ENCODE measurements around the gene EGF.
"Not testable (repeated sequence)": the region's sequence is repeated elsewhere in the genome, so short reads cannot be mapped to it uniquely, and the experiment has no call there.

The EGF gene

DNA sequence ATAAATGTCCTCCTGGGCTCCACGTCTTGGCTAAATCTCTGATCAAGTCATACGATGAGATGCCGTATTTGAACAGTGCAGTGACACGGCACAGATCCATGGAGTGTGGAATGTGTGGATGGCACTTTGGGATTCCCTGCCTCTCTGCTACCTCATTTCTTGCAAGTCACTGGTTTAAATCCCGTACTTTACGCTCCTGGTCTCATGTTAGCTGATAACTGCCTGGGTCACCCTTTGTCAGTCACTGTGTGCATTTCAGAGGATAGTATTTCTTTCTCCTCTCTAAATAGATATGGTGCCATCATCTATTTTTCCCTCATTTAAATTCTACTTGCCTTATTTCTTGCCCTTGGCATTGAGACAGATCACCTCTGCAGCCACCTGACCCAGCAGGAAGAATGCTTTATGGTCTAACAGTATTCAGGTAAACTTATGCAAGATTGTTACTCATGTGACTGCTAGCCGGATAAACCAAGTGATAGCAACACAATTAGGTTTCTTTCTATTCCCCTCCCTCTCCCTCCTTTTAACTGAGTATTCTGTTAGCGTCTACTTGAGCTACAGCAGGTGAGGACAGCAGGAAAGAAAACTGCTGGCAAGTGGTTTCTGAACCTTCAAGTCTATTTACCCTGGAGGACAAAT, 2.8 kb downstream of the EGF start:
- DNase-seq (ENCODE audit: low read depth) = no peak

DNA sequence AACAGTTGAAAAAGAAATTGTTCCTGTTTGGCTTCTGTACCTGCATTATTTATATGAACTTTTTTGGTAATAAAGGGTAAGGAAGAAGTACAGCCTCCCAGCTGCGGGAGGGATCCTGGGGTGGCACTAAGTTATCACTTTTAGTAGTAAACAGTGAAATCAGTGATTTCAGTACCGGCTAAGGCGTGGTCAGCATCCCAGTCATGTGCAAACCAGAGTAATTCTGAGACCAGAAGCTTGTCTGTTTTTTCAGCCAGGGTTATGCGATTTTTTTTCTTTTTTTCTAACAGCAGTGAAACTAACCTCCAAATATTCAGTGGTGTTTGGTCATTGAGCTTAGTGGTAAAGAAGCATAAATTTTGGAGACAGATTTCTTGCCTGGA, 3.3 kb downstream of the EGF start:
- DNase-seq (ENCODE audit: low read depth) = no peak

DNA sequence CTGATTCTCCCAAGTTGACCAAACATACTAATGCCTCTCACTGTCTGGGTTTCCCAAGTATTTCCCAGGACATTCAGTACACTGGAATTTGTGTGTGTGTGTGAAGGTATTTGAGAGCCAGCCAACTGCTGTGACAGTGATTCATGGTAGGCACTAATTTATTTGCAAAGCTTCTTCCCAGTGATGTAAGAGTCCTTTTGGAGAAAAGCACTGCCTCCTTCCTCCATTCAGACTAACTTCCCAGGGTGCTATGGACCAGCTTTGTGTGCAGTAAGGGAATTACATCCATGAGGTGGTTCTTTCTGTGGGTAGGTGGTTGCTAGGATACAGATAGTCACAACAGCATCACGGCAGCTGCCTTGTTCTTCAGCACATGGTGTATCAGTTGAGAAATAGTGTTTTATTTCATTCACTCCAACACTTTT, 8.7 kb downstream of the EGF start:
- no peak for DNase-seq (ENCODE audit: low read depth)

DNA sequence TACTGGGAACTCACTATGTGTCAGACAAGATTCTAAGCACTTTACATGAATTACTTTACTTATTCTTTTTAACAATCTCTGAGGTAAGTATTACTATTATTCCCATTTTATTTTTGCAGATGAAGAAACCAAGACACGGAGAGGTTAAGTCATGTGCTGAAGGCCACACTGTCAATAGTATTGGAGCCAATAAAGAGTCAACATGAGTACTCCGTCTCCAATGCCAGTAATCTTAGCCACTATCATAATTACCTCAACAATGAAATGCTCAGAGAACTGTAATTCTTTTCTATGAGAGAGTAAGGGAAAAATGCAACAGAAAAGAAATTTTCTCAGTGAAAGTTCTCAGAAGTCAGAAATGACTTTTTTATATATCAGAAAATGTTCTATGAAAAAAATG, 12.7 kb downstream of the EGF start:
- DNase-seq (ENCODE audit: low read depth) = no peak

DNA sequence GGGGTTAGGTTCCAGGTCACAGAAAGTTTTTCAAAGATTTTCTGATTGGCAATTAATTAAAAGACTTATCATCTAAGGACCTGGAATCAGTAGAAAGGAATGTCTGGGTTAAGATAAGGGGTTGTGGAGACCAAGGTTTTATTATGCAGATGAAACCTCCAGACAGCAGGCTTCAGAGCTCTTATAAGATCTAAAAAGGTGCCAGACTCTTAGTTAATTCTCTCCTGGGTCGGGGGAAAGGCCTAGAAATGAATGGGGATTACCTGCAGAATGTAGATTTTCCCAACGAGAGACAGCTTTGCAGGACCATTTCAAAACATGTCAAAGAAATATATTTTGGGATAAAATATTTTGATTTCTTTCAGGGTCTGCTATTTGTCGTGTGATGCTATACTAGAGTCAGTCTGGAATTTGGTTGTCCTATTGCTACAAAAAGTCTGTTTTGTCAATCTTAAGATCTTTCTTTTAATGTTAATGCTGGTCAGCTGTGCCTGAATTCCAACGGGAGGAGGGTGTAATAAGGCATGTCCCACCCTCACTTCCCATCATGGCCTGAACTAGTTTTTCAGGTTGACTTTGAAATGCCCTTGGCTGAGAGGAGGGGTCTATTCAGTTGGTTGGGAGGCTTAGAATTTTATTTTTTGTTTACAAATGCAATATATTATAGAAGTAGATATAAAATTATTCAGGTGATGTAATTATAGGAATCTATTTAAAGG, 15.8 kb downstream of the EGF start:
- DNase-seq (ENCODE audit: low read depth) = no peak

DNA sequence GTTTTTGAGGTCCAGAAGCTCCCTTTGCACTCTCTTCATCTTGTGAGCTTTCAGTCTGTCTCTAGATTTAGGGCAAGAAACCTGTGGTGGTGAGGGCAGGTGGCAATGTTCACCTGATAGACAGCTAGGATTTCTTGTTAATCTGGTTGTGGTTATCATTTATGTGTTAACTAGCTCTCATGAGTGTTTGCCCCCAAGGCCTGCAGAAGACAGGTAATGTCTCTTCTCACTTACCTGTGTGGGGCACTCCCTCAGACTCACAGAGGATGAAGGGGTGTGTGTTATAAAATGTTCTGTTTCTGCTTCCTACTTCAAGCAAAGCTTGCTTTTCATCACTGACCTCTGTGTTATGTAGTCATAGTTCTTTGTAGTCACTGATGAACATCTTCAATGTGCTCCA, 17.8 kb downstream of the EGF start:
- DNase-seq (ENCODE audit: low read depth) = no peak

DNA sequence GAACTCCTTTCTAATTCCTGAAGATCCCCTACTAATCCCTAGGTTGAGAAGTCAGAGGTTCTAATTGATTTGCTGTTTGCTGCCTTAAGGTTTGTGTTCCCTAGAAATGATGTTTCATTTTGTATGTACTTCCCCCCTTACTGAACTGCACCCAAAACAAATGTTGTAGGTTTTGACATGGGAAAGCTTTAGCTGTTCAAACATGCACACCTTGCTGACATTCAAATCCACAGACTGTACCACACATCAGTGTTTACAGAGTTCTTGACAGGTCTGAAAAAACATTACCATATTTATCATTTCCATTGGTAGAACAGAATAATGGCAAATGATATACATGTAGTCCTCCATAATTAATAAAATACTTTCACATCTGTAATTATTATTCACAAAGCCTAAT, 18.2 kb downstream of the EGF start:
- DNase-seq (ENCODE audit: low read depth) = no peak

DNA sequence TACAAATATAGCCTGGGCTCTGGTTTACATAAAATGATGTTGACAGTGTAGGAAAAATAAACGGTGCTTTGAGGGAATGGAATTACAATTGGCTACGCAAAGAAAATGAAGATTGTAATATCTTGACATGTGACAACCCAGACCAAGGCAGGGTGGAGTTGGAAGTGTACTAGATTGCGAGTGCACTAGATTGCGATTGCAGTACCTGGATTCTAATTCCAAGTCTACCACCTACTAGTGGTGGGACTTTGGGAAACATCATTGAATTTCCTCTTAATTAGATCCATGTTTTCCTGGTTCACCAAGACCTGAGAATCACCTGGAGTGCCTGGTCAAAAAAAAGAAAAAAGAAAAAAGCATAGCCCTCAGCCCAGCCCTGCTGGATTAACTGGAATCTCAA, 18.6 kb downstream of the EGF start:
- DNase-seq (ENCODE audit: low read depth) = no peak

DNA sequence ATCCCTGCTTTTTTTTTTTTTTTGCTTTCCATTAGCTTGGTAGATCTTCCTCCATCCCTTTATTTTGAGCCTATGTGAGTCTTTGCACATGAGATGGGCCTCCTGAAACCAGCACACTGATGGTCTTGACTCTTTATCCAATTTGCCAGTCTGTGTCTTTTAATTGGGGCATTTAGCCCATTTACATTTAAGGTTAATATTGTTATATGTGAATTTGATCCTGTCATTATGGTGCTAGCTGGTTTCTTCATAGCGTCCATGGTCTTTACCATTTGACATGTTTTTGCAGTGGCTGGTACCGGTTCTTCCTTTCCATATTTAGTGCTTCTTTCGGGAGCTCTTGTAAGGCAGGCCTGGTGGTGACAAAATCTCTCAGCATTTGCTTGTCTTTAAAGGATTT, 24.7 kb downstream of the EGF start:
- DNase-seq (ENCODE audit: low read depth) = not testable (repeated sequence)

DNA sequence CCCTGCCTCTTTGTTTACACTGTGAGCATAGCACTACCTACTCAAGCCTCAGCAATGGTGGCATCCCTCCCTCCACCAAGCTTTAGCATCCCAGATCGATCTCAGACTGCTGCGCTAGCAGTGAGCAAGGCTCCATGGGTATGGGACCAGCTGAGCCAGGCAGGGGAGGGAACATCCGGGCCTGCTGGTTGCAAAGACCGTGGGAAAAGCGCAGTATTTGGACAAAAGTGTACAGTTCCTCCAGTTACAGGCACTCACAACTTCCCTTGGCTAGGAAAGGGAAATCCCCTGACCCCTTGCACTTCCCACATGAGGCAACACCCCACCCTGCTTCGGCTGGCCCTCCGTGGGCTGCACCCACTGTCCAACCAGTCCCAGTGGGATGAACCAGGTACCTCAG, 26.5 kb downstream of the EGF start:
- DNase-seq (ENCODE audit: low read depth) = no peak

DNA sequence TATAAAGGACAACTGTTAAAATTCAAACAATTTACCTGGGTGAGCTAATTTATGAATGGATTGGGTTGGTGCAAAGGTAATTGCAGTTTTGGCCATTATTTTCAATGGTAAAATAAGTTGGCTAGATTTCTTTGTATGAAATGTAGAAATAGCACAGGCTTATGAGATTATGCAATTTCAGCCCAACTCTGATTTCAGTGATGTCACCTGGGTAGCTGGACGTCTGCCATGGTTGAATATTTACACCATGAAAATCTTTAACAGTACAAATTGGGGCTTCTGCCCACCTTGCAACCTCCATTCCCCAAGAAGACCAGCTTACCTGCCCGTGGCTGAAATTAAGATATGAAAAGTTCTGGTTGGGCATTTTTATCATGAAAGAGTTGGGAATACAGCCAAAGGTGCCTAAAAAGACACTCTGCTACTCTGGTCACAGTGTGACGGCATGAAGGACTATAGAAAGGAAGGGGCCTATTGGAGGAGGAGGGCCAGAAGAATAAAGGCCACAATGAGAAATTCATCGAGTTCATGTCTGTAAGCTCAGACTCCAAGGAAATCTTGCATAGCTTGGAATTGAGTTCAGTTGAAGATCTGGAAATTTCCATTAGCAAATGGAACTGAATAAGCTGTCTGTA, 29.7 kb downstream of the EGF start:
- no peak for DNase-seq (ENCODE audit: low read depth)

DNA sequence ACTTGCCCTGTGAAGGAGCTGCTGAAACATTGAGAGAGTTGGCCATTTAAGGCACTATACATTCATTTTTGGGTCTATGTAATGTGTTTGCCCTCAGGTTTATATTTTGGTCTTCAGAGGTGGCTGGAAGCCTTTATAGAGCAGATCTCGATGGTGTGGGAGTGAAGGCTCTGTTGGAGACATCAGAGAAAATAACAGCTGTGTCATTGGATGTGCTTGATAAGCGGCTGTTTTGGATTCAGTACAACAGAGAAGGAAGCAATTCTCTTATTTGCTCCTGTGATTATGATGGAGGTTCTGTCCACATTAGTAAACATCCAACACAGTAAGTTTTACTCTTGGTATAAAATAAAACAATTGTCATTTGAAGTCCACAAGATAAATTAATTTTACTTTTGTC, 31.1 kb downstream of the EGF start:
- DNase-seq (ENCODE audit: low read depth) = no peak

DNA sequence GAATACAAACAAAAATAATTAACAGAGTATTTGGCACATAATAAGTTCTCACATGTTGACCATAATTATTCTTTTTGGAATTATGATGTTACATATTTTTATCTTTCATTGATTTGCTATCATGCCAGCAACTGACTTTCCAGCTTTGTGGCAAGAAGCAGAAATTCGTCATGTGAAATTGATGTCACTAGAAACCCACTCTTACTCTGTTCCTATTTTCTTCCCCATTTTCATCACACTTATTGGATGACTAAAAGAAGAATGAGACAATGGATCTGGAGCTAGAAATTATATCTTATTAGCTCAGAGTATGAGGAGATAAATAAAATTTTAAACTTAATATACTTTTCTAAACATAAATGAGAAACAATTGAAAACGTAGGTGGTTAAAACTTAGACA, 31.9 kb downstream of the EGF start:
- no peak for DNase-seq (ENCODE audit: low read depth)

DNA sequence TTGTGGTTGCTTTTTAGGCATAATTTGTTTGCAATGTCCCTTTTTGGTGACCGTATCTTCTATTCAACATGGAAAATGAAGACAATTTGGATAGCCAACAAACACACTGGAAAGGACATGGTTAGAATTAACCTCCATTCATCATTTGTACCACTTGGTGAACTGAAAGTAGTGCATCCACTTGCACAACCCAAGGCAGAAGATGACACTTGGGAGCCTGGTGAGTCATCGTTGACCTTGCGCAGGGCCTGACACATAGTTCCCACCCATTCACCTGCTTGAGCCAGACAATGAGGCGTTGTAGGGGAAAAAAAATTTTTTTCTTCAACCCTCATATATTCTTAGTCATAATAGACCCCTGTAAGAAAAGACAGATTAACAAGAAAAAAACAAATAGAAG, 32.4 kb downstream of the EGF start:
- no peak for DNase-seq (ENCODE audit: low read depth)

DNA sequence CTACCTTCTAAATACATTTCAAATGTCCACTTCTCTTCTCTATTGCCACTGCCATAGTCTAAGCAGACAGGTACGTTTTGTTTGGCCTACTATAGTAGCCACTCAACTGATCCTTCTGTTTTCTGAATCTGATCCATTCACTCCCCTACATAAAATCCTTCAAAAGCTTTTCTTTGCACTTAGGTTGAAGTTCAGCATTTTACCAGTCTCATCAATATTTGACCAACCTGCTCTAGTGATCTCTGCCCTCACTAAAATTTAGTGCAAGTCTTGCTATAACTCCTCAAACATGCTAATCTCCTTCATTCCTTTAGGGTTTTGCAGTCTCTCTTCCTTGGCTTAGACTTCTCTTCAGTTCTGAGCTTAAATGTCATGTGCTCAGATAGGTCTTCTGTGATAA, 33.4 kb downstream of the EGF start:
- DNase-seq (ENCODE audit: low read depth) = no peak

DNA sequence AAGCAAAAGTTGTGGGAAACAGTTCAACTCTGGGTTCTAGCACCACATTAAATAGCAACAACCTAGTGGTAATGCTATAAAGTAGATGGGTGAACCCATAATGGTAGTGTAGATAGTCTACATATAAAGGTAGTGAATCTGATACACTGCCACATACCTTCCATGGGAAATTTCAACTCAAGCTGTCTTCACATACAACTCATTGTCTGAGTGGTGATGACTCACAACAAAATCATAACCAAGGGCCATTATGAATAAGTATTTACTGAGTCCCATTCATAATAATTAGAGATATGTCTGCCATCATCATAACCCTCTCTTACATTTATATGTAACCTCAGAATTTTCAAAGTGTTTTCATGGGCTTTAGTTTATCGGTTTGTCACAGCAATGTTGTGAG, 34.8 kb downstream of the EGF start:
- DNase-seq (ENCODE audit: low read depth) = no peak

DNA sequence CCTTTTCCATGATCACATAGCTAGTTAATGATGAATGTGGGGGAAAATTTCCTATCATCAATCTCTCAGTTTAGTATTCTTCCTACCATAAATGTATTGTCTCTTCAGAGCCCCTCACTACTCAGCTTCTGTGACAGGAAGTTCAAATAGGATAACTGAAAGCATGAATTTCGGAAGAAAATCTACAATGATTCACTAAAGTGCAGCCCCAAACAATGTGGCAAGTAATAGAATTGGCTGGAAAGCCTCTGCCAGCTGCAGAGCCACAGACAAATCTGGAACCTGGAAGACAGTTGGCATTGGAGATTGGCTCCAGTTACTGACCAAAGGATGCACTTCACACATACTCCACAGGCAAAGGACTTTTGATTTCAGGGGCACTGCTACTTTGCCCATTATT, 35.2 kb downstream of the EGF start:
- no peak for DNase-seq (ENCODE audit: low read depth)

DNA sequence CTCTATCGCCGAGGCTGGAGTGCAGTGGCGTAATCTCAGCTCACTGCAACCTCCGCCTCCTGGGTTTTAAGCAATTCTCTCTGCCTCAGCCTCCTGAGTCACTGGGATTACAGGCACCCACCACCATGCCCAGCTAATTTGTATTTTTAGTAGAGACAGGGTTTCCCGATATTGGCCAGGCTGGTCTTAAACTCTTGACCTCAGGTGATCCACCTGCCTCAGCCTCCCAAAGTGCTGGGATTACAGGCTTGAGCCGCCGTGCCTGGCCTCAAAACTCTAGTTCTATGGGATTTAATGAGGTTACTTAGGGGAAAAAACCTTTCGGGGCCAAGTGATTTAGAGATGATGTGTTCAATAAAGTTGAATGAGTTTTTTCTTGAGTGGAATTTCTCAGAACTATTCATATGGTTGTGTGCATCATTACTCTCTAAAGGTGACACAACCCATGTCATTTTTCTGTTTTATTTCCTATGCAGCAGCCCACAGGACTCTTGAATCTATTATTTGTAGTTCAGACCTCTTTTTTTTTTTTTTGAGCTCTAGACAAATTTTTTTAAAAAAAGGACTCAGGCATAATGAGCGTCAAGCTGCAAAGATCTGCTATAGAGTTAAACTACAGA, 36.5 kb downstream of the EGF start:
- not testable (repeated sequence) for DNase-seq (ENCODE audit: low read depth)

DNA sequence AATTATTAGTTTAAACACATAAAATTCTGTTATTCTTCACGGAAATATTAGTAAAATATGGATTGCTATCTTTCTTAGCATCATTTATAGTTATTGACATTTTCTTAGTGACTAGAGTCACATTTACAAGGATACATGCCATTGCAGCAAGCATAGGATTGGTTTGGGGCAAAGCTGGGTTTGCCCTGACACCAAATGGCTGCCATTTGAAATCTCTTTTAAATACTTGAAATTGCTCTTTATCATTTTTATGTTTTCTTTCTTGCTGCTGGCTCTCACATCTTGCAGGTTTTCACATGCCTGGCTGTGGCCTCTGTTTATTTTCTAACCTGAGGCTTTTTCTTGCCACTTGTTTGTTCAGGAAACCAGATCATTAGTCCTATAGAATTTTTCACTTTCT, 39.9 kb downstream of the EGF start:
- no peak for DNase-seq (ENCODE audit: low read depth)

DNA sequence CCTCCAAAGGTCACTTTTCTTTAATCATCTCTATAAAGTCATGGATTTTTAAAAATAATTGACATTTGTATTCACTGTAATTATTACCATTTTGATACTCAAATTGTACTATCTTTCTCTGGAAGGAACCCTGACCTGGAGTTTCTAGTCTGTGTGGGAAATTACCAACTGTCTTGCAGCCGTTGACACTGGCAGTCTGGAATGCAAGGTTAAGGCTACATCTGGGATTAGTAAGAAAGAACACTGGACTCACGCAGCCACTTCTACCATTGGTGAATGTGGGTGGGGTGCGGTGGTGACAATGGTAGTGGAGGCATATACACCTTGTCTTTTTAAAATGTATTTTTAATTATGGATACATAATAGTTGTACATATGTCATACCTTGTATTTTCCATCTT, 40.9 kb downstream of the EGF start:
- no peak for DNase-seq (ENCODE audit: low read depth)

DNA sequence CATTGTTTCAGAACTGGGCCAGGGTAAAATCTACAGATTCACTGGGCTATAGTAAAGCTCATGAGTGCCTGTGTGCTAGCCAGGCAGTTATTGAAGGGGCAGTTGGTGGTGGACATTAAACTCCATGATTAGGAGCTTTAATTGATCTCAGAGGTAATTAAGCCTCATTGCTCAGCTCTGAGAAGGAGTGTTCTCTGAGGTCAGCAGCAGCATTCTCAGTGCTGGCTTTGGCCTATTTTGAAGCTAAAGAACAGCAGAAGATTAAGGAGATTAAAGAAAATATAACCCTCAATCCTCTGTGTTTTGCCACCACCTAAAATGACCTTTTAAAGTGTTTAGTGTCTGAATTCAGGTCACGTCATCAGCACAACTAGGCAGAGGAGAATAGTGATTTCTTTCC, 42.5 kb downstream of the EGF start:
- DNase-seq (ENCODE audit: low read depth) = no peak

DNA sequence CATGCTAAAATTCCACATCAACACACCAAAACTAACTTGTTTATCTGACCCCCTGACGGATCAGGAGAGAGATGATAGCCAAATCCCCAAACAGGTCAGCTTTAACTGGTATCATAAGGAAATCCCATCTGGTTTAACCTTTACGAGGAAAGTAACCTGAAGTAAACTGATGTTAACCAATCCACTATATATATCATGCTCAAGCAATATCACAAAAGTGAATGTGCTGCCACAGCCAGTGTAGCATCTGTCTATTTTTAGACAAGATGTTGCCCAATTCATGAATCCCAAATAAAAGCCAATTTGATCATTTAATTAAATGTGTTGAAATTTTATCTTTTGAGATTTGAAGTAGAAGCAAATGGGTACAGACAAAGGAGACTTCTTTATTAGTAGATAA, 44.5 kb downstream of the EGF start:
- DNase-seq (ENCODE audit: low read depth) = no peak

DNA sequence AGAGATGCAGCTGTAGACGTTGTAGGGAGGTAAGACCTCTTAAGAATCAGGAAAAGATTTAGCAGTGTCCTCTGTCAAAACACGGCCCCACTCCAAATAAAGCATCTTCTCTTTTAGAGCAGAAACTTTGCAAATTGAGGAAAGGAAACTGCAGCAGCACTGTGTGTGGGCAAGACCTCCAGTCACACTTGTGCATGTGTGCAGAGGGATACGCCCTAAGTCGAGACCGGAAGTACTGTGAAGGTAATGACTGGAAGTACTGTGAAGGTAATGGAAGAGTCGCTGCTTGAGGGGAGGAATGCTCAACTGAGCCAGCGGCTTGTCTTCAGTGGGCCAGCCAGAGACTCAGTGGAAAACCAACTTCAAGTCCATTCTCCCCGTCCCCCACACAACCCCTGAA, 46.5 kb downstream of the EGF start:
- DNase-seq (ENCODE audit: low read depth) = no peak

Measured in T-helper 22 cell (primary cell).